GM23338 (cell line): ENCODE results near the gene KIAA1755. TPM values are rescaled to one million over a fixed set of nuclear protein-coding genes. Genes with fewer than 3 reads are reported as not detected.

ENCODE experiments used
- ATAC-seq: fragments of 200-7000 bp; cut with Tn5 transposase; 3 replicates; pipeline ENCODE4 v1.9.1; 2020
- DNase-seq: peaks from one replicate; pipeline ENCODE4 v3.0.0-alpha.2; 2015; ENCODE audit warnings: low spot score
- H2AFZ ChIP-seq: fragments of 200-600 bp; sonication (generic); 2 replicates; pipeline ENCODE4 v1.8.0; 2016; ENCODE audit warnings: antibody characterized with exemption, mild to moderate bottlenecking, moderate library complexity
- H3F3A ChIP-seq: fragments of 200-600 bp; sonication (generic); replicated peaks from 2 replicates; pipeline ENCODE4 v1.8.0; 2017; ENCODE audit warnings: antibody characterized with exemption, mixed run types, low read depth
- H3K27ac ChIP-seq: fragments of 200-600 bp; sonication (generic); 2 replicates; pipeline ENCODE4 v1.6.1; 2016; ENCODE audit warnings: low read depth
- H3K27me3 ChIP-seq: fragments of 200-600 bp; sonication (generic); 2 replicates; pipeline ENCODE4 v1.8.0; 2016; ENCODE audit warnings: mild to moderate bottlenecking, mixed run types, moderate library complexity; ENCODE audit not compliant: insufficient read depth
- H3K36me3 ChIP-seq: fragments of 200-600 bp; sonication (generic); 2 replicates; pipeline ENCODE4 v1.8.0; 2016; ENCODE audit warnings: mild to moderate bottlenecking; ENCODE audit not compliant: insufficient read depth
- H3K4me1 ChIP-seq: fragments of 200-600 bp; sonication (generic); 2 replicates; pipeline ENCODE4 v1.8.0; 2016; ENCODE audit warnings: mild to moderate bottlenecking, moderate library complexity; ENCODE audit not compliant: insufficient read depth
- H3K4me2 ChIP-seq: fragments of 200-600 bp; sonication (generic); 2 replicates; pipeline ENCODE4 v1.7.1; 2017; ENCODE audit warnings: mixed run types
- H3K4me3 ChIP-seq: fragments of 200-600 bp; sonication (generic); 2 replicates; pipeline ENCODE4 v1.6.1; 2016; ENCODE audit warnings: mixed run types
- H3K79me2 ChIP-seq: fragments of 200-600 bp; sonication (generic); replicated peaks from 2 replicates; pipeline ENCODE4 v1.8.0; 2017; ENCODE audit warnings: mild to moderate bottlenecking; ENCODE audit not compliant: insufficient read depth
- H3K9me2 ChIP-seq: fragments of 200-600 bp; sonication (generic); 2 replicates; pipeline ENCODE4 v1.8.0; 2017; ENCODE audit not compliant: insufficient read depth
- H4K20me1 ChIP-seq: fragments of 200-600 bp; sonication (generic); replicated peaks from 2 replicates; pipeline ENCODE4 v1.8.0; 2017; ENCODE audit warnings: mild to moderate bottlenecking; ENCODE audit not compliant: insufficient read depth
- H3K27ac Mint-ChIP-seq: 2 replicates; pipeline ENCODE4 v1.8.0; 2020; ENCODE audit warnings: inconsistent platforms, mild to moderate bottlenecking, moderate library complexity, mixed read lengths
- H3K27me3 Mint-ChIP-seq: 3 replicates; pipeline ENCODE4 v1.8.0; 2022; ENCODE audit warnings: low read depth, mild to moderate bottlenecking, moderate library complexity, mixed read lengths, inconsistent platforms; ENCODE audit not compliant: insufficient read depth, poor library complexity
- H3K36me3 Mint-ChIP-seq: 3 replicates; pipeline ENCODE4 v1.8.0; 2021; ENCODE audit warnings: low read depth, mild to moderate bottlenecking, inconsistent platforms, moderate library complexity, mixed read lengths
- H3K4me1 Mint-ChIP-seq: 3 replicates; pipeline ENCODE4 v1.8.0; 2020; ENCODE audit warnings: mild to moderate bottlenecking, inconsistent platforms, mixed read lengths
- H3K4me3 Mint-ChIP-seq: 3 replicates; pipeline ENCODE4 v1.8.0; 2021; ENCODE audit warnings: moderate library complexity, mild to moderate bottlenecking, inconsistent platforms, mixed read lengths
- H3K9me3 Mint-ChIP-seq: 3 replicates; pipeline ENCODE4 v1.8.0; 2020; ENCODE audit warnings: moderate library complexity, mild to moderate bottlenecking, inconsistent platforms, mixed read lengths
- CREB1 ChIP-seq: fragments of 250-450 bp; sonication (Bioruptor Pico); IDR thresholded peaks from 2 replicates; pipeline ENCODE4 v1.5.0; 2020; ENCODE audit warnings: low read depth, mild to moderate bottlenecking, moderate library complexity
- EZH2 ChIP-seq: fragments of 200-600 bp; sonication (generic); IDR thresholded peaks from one replicate; pipeline ENCODE4 v1.8.0; 2017; ENCODE audit warnings: antibody characterized with exemption, mild to moderate bottlenecking, low read depth; ENCODE audit not compliant: unreplicated experiment
- EZH2phosphoT487 ChIP-seq: fragments of 200-600 bp; sonication (generic); IDR thresholded peaks from one replicate; pipeline ENCODE4 v1.8.1; 2018; ENCODE audit warnings: antibody characterized with exemption; ENCODE audit not compliant: unreplicated experiment
- POLR2AphosphoS5 ChIP-seq: IDR thresholded peaks from 2 replicates; pipeline ENCODE4 v1.6.1; 2016; ENCODE audit warnings: antibody characterized with exemption, low read depth
- REST ChIP-seq: IDR thresholded peaks from one replicate; pipeline ENCODE4 v1.6.1; 2018; ENCODE audit warnings: antibody characterized with exemption; ENCODE audit not compliant: unreplicated experiment
- STAT1 ChIP-seq: IDR thresholded peaks from one replicate; pipeline ENCODE4 v1.6.1; 2016; ENCODE audit warnings: antibody characterized with exemption; ENCODE audit not compliant: unreplicated experiment
- ZNF114 ChIP-seq: fragments of 250-450 bp; sonication (Bioruptor Pico); IDR thresholded peaks from 2 replicates; pipeline ENCODE4 v1.5.0; 2020; ENCODE audit warnings: mild to moderate bottlenecking, moderate library complexity
- polyA plus RNA-seq: library from polyadenylated mRNA; unstranded; fragments of >200 nt; fragmentation: Nextera tagmentation; extraction: Ambion mirVana; gene quantifications from 2 replicates; pipeline ENCODE4 v1.2.1, GENCODE V29; 2016
- total RNA-seq: library from RNA; depleted of rRNA; stranded (reverse); fragments of >200 nt; shearing (Covaris generic); gene quantifications from 2 replicates; pipeline ENCODE4 v1.2.3, GENCODE V29; 2014
- TF ChIP-seq, protein P1 (sequence below): IDR thresholded peaks from 2 replicates; pipeline ENCODE4 v1.6.1; 2016; ENCODE audit warnings: antibody characterized with exemption
- TF ChIP-seq, protein P2 (sequence below): fragments of 250-450 bp; sonication (Bioruptor Pico); IDR thresholded peaks from 2 replicates; pipeline ENCODE4 v1.5.0; 2020; ENCODE audit warnings: mild to moderate bottlenecking, moderate library complexity
- TF ChIP-seq, protein P3 (sequence below), 2 experiments: fragments of 200-600 bp in 1 of 2; sonication (generic) in 1 of 2; conservative IDR thresholded peaks; 2 replicates each; pipeline versions ENCODE4 v1.5.1 to v1.6.1; 2016 to 2017; ENCODE audit warnings: antibody characterized with exemption in 2 of 2, low read depth in 2 of 2, mild to moderate bottlenecking in 2 of 2, moderate library complexity in 1 of 2

KIAA1755 gene
- total and polyA plus RNA-seq, 2 experiments from 2014 or later, result 0.28 TPM; not detected in 1

- H3K79me2 ChIP-seq, result no peaks in the 10 kb centered on the region
- H2AFZ ChIP-seq, result no peak overlapping the region
- no peak for ATAC-seq
- Mint-ChIP-seq H3K4me1 (no peaks in the 10 kb centered on the region), H3K4me3 (no peak overlapping the region), H3K9me3 (no peaks in the 10 kb centered on the region), H3K27me3 (peaks cover 1% of the 10 kb centered on the region), H3K36me3 (no peaks in the 10 kb centered on the region), H3K27ac (no peak overlapping the region)
- no peak for TF ChIP-seq ZNF114
- TF ChIP-seq, protein P1, sequence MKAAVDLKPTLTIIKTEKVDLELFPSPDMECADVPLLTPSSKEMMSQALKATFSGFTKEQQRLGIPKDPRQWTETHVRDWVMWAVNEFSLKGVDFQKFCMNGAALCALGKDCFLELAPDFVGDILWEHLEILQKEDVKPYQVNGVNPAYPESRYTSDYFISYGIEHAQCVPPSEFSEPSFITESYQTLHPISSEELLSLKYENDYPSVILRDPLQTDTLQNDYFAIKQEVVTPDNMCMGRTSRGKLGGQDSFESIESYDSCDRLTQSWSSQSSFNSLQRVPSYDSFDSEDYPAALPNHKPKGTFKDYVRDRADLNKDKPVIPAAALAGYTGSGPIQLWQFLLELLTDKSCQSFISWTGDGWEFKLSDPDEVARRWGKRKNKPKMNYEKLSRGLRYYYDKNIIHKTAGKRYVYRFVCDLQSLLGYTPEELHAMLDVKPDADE, result no peak
- TF ChIP-seq, protein P2, sequence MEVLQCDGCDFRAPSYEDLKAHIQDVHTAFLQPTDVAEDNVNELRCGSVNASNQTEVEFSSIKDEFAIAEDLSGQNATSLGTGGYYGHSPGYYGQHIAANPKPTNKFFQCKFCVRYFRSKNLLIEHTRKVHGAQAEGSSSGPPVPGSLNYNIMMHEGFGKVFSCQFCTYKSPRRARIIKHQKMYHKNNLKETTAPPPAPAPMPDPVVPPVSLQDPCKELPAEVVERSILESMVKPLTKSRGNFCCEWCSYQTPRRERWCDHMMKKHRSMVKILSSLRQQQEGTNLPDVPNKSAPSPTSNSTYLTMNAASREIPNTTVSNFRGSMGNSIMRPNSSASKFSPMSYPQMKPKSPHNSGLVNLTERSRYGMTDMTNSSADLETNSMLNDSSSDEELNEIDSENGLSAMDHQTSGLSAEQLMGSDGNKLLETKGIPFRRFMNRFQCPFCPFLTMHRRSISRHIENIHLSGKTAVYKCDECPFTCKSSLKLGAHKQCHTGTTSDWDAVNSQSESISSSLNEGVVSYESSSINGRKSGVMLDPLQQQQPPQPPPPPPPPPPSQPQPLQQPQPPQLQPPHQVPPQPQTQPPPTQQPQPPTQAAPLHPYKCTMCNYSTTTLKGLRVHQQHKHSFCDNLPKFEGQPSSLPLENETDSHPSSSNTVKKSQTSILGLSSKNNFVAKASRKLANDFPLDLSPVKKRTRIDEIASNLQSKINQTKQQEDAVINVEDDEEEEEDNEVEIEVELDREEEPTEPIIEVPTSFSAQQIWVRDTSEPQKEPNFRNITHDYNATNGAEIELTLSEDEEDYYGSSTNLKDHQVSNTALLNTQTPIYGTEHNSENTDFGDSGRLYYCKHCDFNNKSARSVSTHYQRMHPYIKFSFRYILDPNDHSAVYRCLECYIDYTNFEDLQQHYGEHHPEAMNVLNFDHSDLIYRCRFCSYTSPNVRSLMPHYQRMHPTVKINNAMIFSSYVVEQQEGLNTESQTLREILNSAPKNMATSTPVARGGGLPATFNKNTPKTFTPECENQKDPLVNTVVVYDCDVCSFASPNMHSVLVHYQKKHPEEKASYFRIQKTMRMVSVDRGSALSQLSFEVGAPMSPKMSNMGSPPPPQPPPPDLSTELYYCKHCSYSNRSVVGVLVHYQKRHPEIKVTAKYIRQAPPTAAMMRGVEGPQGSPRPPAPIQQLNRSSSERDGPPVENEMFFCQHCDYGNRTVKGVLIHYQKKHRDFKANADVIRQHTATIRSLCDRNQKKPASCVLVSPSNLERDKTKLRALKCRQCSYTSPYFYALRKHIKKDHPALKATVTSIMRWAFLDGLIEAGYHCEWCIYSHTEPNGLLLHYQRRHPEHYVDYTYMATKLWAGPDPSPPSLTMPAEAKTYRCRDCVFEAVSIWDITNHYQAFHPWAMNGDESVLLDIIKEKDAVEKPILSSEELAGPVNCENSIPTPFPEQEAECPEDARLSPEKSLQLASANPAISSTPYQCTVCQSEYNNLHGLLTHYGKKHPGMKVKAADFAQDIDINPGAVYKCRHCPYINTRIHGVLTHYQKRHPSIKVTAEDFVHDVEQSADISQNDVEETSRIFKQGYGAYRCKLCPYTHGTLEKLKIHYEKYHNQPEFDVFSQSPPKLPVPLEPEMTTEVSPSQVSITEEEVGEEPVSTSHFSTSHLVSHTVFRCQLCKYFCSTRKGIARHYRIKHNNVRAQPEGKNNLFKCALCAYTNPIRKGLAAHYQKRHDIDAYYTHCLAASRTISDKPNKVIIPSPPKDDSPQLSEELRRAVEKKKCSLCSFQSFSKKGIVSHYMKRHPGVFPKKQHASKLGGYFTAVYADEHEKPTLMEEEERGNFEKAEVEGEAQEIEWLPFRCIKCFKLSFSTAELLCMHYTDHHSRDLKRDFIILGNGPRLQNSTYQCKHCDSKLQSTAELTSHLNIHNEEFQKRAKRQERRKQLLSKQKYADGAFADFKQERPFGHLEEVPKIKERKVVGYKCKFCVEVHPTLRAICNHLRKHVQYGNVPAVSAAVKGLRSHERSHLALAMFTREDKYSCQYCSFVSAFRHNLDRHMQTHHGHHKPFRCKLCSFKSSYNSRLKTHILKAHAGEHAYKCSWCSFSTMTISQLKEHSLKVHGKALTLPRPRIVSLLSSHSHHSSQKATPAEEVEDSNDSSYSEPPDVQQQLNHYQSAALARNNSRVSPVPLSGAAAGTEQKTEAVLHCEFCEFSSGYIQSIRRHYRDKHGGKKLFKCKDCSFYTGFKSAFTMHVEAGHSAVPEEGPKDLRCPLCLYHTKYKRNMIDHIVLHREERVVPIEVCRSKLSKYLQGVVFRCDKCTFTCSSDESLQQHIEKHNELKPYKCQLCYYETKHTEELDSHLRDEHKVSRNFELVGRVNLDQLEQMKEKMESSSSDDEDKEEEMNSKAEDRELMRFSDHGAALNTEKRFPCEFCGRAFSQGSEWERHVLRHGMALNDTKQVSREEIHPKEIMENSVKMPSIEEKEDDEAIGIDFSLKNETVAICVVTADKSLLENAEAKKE (CRISPR knock-in tag), result no peak
- H3K4me1 ChIP-seq, result no peaks in the 10 kb centered on the region
- H3K27me3 ChIP-seq, result no peaks in the 10 kb centered on the region
- no peak overlapping the region for H3K27ac ChIP-seq
- H3K36me3 ChIP-seq, result no peaks in the 10 kb centered on the region
- H3K4me3 ChIP-seq, result no peak overlapping the region
- no peaks in the 10 kb centered on the region for H4K20me1 ChIP-seq
- H3K9me2 ChIP-seq, result no peaks in the 10 kb centered on the region
- DNase-seq, result no peak
- no peaks in the 10 kb centered on the region for H3F3A ChIP-seq
- no peak overlapping the region for H3K4me2 ChIP-seq
Observed at GRCh38 chr20:38208523-38208922, 52.0 kb downstream of the KIAA1755 start.

- H3K27me3 Mint-ChIP-seq, result no peaks in the 10 kb centered on the region
- ATAC-seq, result no peak
- no peak for TF ChIP-seq REST
- no peak for TF ChIP-seq ZNF114
- TF ChIP-seq, protein P3, sequence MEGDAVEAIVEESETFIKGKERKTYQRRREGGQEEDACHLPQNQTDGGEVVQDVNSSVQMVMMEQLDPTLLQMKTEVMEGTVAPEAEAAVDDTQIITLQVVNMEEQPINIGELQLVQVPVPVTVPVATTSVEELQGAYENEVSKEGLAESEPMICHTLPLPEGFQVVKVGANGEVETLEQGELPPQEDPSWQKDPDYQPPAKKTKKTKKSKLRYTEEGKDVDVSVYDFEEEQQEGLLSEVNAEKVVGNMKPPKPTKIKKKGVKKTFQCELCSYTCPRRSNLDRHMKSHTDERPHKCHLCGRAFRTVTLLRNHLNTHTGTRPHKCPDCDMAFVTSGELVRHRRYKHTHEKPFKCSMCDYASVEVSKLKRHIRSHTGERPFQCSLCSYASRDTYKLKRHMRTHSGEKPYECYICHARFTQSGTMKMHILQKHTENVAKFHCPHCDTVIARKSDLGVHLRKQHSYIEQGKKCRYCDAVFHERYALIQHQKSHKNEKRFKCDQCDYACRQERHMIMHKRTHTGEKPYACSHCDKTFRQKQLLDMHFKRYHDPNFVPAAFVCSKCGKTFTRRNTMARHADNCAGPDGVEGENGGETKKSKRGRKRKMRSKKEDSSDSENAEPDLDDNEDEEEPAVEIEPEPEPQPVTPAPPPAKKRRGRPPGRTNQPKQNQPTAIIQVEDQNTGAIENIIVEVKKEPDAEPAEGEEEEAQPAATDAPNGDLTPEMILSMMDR (conservative IDR thresholded peaks at IDR 0.05; ENCODE audit: low read depth in 2 of 2), result no peak
- TF ChIP-seq POLR2AphosphoS5, result no peak
- TF ChIP-seq CREB1 (CRISPR knock-in tag), result no peak
- TF ChIP-seq STAT1, result no peak
- TF ChIP-seq EZH2phosphoT487, result no peak
- TF ChIP-seq EZH2, result no peak
Observed at GRCh38 chr20:38208088-38208487, 52.4 kb downstream of the KIAA1755 start.

More at GRCh38 chr20:38208088-38208487, 52.4 kb downstream of the KIAA1755 start:
- H3K4me2 ChIP-seq, result no peak overlapping the region
- Mint-ChIP-seq H3K36me3 (no peaks in the 10 kb centered on the region), H3K9me3 (peaks cover 1% of the 10 kb centered on the region; the same call in 1 of the 3 replicates), H3K4me3 (no peak overlapping the region), H3K27ac (no peak overlapping the region), H3K4me1 (0 out of 3 replicates have a peak, but pooled peaks cover 4% of the 10 kb centered on the region)
- H3K79me2 ChIP-seq, result no peaks in the 10 kb centered on the region
- no peak overlapping the region for H3K27ac ChIP-seq
- no peaks in the 10 kb centered on the region for H3K27me3 ChIP-seq
- no peak for DNase-seq
- H4K20me1 ChIP-seq, result no peaks in the 10 kb centered on the region
- no peak overlapping the region for H3K4me3 ChIP-seq
- H3K4me1 ChIP-seq, result no peaks in the 10 kb centered on the region
- no peaks in the 10 kb centered on the region for H3K36me3 ChIP-seq
- no peaks in the 10 kb centered on the region for H3F3A ChIP-seq
- H3K9me2 ChIP-seq, result no peaks in the 10 kb centered on the region
- H2AFZ ChIP-seq, result no peak overlapping the region
